Measurements from ENCODE around the gene HP. TPM values are rescaled to one million over a fixed set of nuclear protein-coding genes. Genes with fewer than 3 reads are reported as not detected.

HP gene
- polyA plus RNA-seq, 4 donors = 0.32 to 15.2 (median 3.0) TPM

DNA sequence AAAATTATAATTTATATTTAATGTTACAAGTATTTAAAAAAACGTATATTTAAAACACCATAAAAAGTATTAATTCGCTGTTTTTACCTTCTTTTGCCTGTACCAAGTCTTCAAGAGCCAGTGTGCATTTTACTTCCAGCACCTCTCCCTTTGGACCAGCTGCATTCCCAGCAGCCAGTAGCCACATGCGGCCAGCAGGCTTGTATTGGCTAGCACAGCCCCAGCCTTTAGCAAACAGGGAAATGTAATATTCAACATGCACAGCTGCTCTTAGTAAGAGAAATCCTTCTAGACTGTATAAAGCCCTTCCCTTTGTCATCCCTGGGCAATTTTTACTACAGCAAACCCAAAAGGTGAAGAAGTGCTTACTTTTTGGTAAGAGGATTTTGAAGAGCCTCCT, 39.2 kb upstream of the HP start:
- H3K4me3 ChIP-seq (ENCODE audit: low read depth in 1 of 3, low read length in 3 of 3) = no peak overlapping the region
- H3K9me3 ChIP-seq (ENCODE audit: control insufficient read depth in 2 of 2, insufficient read depth in 1 of 2, low read depth in 1 of 2, low read length in 1 of 2) = no peaks in the 10 kb centered on the region
- no peaks in the 10 kb centered on the region for H3K27me3 ChIP-seq (ENCODE audit: control insufficient read depth in 3 of 3, insufficient read depth in 3 of 3, low read length in 3 of 3)
- 81 to 96% (median 90%) methylated on average over 3 of the region's 3 CpGs for WGBS, 3 donors
- FAIRE-seq (no peak), DNase-seq (peak in 1 of 2 donors; percentile 20)
- peaks cover 0 to 5% (median 0%) of the 10 kb centered on the region in 3 donors for H3K4me1 ChIP-seq (ENCODE audit: control insufficient read depth in 3 of 3, insufficient read depth in 2 of 3, low read depth in 1 of 3, low read length in 2 of 3)
- H3K36me3 ChIP-seq (ENCODE audit: control insufficient read depth in 3 of 3, insufficient read depth in 2 of 3, low read depth in 1 of 3, low read length in 3 of 3) = peaks cover 0 to 50% (median 2%) of the 10 kb centered on the region in 3 donors
- H3K27ac ChIP-seq (ENCODE audit: low read depth in 1 of 3, low read length in 2 of 3) = no peak overlapping the region

DNA sequence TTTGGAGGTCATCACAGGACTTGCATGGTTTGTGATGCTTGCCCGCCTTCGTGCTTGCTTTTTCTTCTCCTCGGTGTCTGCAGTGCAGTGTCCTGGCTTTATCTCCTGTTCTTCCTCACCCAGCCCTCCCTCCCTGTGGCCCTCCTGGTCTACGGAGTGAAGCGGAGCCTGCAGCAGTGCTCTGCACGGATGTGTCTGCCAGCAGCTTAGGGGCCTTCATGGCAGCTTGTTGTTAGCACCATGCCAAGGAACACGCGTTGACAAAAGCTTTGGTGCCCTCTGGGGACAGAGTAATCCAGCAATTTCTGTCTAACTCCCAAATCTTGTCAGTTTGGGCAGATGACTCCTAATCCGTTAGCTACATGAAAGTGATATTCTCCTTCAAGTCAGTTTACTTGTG, 35.8 kb upstream of the HP start:
- no peak overlapping the region for H3K4me3 ChIP-seq (ENCODE audit: low read depth in 1 of 3, low read length in 3 of 3)

DNA sequence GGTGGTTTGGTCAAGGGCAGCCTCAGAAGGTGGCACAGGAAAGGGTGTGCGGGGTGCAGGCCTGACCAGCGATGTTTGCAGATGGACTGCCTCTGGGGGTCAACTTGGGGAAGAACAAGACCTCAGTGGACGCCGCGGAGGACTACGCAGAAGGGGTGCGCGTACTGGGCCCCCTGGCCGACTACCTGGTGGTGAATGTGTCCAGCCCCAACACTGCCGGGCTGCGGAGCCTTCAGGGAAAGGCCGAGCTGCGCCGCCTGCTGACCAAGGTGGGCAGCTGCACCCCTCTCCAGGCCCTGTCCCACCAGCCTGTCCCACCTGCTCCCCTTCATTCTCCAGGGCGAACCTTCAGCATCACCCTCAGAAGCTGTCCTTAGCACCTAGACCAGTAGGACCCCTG, 33.3 kb upstream of the HP start:
- FAIRE-seq (no peak), DNase-seq (no peak)
- WGBS, 3 donors = 88 to 93% (median 92%) methylated on average over 10 to 15 of the region's 15 CpGs

More for the DNA sequence above, 35.8 kb upstream of the HP start:
- peaks cover 0 to 69% (median 2%) of the 10 kb centered on the region in 3 donors for H3K36me3 ChIP-seq (ENCODE audit: control insufficient read depth in 3 of 3, insufficient read depth in 2 of 3, low read depth in 1 of 3, low read length in 3 of 3)
- no peak for FAIRE-seq
- 92 to 93% (median 93%) methylated on average over 9 of the region's 9 CpGs for WGBS, 3 donors
- no peaks in the 10 kb centered on the region for H3K27me3 ChIP-seq (ENCODE audit: control insufficient read depth in 3 of 3, insufficient read depth in 3 of 3, low read length in 3 of 3)
- H3K9me3 ChIP-seq (ENCODE audit: control insufficient read depth in 2 of 2, insufficient read depth in 1 of 2, low read depth in 1 of 2, low read length in 1 of 2) = no peaks in the 10 kb centered on the region
- H3K4me1 ChIP-seq (ENCODE audit: control insufficient read depth in 3 of 3, insufficient read depth in 2 of 3, low read depth in 1 of 3, low read length in 2 of 3) = peaks cover 0 to 5% (median 0%) of the 10 kb centered on the region in 3 donors
- no peak for DNase-seq
- H3K27ac ChIP-seq (ENCODE audit: low read depth in 1 of 3, low read length in 2 of 3) = no peak overlapping the region

DNA sequence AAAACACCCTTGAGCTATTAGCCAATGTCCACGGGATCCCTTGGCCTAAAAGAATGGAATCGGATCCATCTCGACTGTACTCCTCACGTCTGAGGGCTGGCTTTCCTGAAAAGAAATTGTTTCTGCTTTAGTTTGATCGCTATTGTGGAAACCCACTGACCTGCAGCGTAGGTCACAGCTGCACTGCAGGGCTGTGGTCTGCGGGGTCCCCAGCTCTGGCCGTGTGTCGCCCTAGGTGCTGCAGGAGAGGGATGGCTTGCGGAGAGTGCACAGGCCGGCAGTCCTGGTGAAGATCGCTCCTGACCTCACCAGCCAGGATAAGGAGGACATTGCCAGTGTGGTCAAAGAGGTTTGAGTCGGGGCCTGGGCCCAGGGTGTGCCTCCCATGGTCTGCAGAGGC, 32.2 kb upstream of the HP start:
- Histone ChIP-seq H3K27me3 (ENCODE audit: control insufficient read depth in 3 of 3, insufficient read depth in 3 of 3, low read length in 3 of 3) (no peaks in the 10 kb centered on the region), H3K9me3 (ENCODE audit: control insufficient read depth in 2 of 2, insufficient read depth in 1 of 2, low read depth in 1 of 2, low read length in 1 of 2) (no peaks in the 10 kb centered on the region), H3K4me3 (ENCODE audit: low read depth in 1 of 3, low read length in 3 of 3) (no peak overlapping the region), H3K36me3 (ENCODE audit: control insufficient read depth in 3 of 3, insufficient read depth in 2 of 3, low read depth in 1 of 3, low read length in 3 of 3) (peaks cover 2 to 61% (median 4%) of the 10 kb centered on the region in 3 donors), H3K27ac (ENCODE audit: low read depth in 1 of 3, low read length in 2 of 3) (no peak overlapping the region), H3K4me1 (ENCODE audit: control insufficient read depth in 3 of 3, insufficient read depth in 2 of 3, low read depth in 1 of 3, low read length in 2 of 3) (no peaks in the 10 kb centered on the region)
- no peak for FAIRE-seq
- no peak for DNase-seq
- WGBS, 3 donors = 94 to 96% (median 95%) methylated on average over 13 of the region's 13 CpGs

More for the DNA sequence above, 33.3 kb upstream of the HP start:
- no peaks in the 10 kb centered on the region for H3K9me3 ChIP-seq (ENCODE audit: control insufficient read depth in 2 of 2, insufficient read depth in 1 of 2, low read depth in 1 of 2, low read length in 1 of 2)
- no peak overlapping the region for H3K27ac ChIP-seq (ENCODE audit: low read depth in 1 of 3, low read length in 2 of 3)
- no peaks in the 10 kb centered on the region for H3K27me3 ChIP-seq (ENCODE audit: control insufficient read depth in 3 of 3, insufficient read depth in 3 of 3, low read length in 3 of 3)
- no peak overlapping the region for H3K4me3 ChIP-seq (ENCODE audit: low read depth in 1 of 3, low read length in 3 of 3)
- peaks cover 2 to 68% (median 4%) of the 10 kb centered on the region in 3 donors for H3K36me3 ChIP-seq (ENCODE audit: control insufficient read depth in 3 of 3, insufficient read depth in 2 of 3, low read depth in 1 of 3, low read length in 3 of 3)
- H3K4me1 ChIP-seq (ENCODE audit: control insufficient read depth in 3 of 3, insufficient read depth in 2 of 3, low read depth in 1 of 3, low read length in 2 of 3) = no peaks in the 10 kb centered on the region

DNA sequence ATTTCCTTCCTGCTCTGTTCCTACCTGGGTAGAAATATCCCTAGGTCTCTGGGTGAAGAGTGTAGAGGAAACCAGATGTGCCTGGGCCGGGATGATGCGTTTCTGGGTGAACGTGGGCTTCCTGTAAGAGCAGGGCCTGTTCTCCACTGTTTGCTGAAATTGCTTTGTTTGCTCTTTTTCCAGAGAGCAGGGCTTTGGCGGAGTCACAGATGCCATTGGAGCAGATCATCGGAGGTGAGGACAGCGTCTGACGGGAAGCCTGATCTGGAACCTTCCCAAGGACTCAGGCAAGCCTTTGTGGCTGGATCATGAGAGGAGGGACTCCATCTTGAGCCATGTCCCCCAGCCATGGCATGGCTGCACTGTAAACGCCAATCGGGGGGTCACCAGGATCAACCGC, 30.3 kb upstream of the HP start:
- WGBS, 3 donors = 90 to 93% (median 92%) methylated on average over 10 of the region's 10 CpGs

DNA sequence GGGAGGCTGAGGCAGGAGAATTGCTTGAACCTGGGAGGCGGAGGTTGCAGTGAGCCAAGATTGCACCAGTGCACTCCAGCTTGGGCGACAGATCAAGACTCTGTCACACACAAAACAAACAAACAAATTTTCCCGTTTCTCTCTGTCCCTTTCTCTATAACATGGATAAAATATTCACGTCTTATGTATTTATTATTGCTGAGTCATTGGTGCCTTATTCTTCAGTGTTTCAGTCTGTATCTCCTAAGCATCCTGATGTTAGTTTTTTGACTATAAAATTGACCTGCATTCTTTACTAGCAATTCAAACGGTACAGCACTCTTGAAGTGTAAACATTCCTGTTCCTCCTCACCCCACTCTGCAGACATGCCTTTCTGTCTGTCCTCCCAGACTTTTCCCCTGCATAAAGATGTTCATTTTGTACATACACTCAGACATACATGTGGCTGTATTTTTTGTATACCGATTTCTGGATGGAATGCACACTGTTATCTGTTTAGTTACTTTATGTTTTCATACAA, 29.4 kb upstream of the HP start:
- no peak overlapping the region for H3K4me3 ChIP-seq (ENCODE audit: low read depth in 1 of 3, low read length in 3 of 3)
- no peak for FAIRE-seq
- no peaks in the 10 kb centered on the region for H3K4me1 ChIP-seq (ENCODE audit: control insufficient read depth in 3 of 3, insufficient read depth in 2 of 3, low read depth in 1 of 3, low read length in 2 of 3)
- no peaks in the 10 kb centered on the region for H3K9me3 ChIP-seq (ENCODE audit: control insufficient read depth in 2 of 2, insufficient read depth in 1 of 2, low read depth in 1 of 2, low read length in 1 of 2)
- H3K36me3 ChIP-seq (ENCODE audit: control insufficient read depth in 3 of 3, insufficient read depth in 2 of 3, low read depth in 1 of 3, low read length in 3 of 3) = peaks cover 2 to 57% (median 4%) of the 10 kb centered on the region in 3 donors
- no peak for DNase-seq
- no peak overlapping the region for H3K27ac ChIP-seq (ENCODE audit: low read depth in 1 of 3, low read length in 2 of 3)
- no peaks in the 10 kb centered on the region for H3K27me3 ChIP-seq (ENCODE audit: control insufficient read depth in 3 of 3, insufficient read depth in 3 of 3, low read length in 3 of 3)
- WGBS, 3 donors = 70 to 77% (median 75%) methylated on average over 6 of the region's 6 CpGs

More for the DNA sequence above, 30.3 kb upstream of the HP start:
- H3K27ac ChIP-seq (ENCODE audit: low read depth in 1 of 3, low read length in 2 of 3) = no peak overlapping the region
- H3K36me3 ChIP-seq (ENCODE audit: control insufficient read depth in 3 of 3, insufficient read depth in 2 of 3, low read depth in 1 of 3, low read length in 3 of 3) = peaks cover 2 to 57% (median 4%) of the 10 kb centered on the region in 3 donors
- FAIRE-seq (no peak), DNase-seq (no peak)
- no peaks in the 10 kb centered on the region for H3K4me1 ChIP-seq (ENCODE audit: control insufficient read depth in 3 of 3, insufficient read depth in 2 of 3, low read depth in 1 of 3, low read length in 2 of 3)
- H3K27me3 ChIP-seq (ENCODE audit: control insufficient read depth in 3 of 3, insufficient read depth in 3 of 3, low read length in 3 of 3) = no peaks in the 10 kb centered on the region
- H3K4me3 ChIP-seq (ENCODE audit: low read depth in 1 of 3, low read length in 3 of 3) = no peak overlapping the region
- no peaks in the 10 kb centered on the region for H3K9me3 ChIP-seq (ENCODE audit: control insufficient read depth in 2 of 2, insufficient read depth in 1 of 2, low read depth in 1 of 2, low read length in 1 of 2)

DNA sequence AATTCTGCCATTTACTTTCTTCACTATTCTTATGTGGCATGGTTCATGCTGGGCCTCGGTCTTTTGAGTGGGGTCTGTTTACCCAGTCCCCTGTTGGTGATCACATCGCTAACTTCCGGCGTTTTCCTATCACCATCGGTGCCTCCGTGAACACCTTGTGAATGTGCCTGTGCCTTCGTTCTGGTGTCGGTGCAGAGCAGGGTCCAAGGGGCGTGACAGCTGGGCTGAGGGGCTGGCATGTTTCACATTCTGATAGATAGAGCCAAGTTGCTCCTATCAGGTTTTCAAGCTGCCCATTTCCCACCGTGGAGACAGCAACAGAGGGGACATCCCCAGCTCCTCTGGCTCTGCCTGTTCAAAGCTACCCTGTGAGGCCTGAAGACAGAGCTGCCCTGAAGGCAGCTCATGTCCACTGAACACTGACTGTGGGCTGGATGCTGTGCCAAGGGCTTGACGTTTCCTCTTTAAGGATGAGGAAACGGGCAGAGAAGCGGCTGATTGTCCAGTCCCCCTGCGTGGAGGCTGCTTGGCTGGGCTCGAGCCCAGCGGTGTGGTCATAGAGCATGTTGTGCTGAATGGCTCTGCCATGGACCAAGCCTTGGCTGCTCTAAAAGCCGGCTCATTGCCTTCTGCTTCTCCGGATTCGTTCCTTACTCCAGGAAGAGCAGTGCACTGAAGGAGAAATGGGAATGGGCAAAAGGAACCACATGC, 28.7 kb upstream of the HP start:
- DNase-seq = no peak
- Histone ChIP-seq H3K9me3 (ENCODE audit: control insufficient read depth in 2 of 2, insufficient read depth in 1 of 2, low read depth in 1 of 2, low read length in 1 of 2) (no peaks in the 10 kb centered on the region), H3K36me3 (ENCODE audit: control insufficient read depth in 3 of 3, insufficient read depth in 2 of 3, low read depth in 1 of 3, low read length in 3 of 3) (peaks cover 2 to 54% (median 4%) of the 10 kb centered on the region in 3 donors), H3K4me1 (ENCODE audit: control insufficient read depth in 3 of 3, insufficient read depth in 2 of 3, low read depth in 1 of 3, low read length in 2 of 3) (no peaks in the 10 kb centered on the region), H3K4me3 (ENCODE audit: low read depth in 1 of 3, low read length in 3 of 3) (no peak overlapping the region), H3K27ac (ENCODE audit: low read depth in 1 of 3, low read length in 2 of 3) (no peak overlapping the region), H3K27me3 (ENCODE audit: control insufficient read depth in 3 of 3, insufficient read depth in 3 of 3, low read length in 3 of 3) (no peaks in the 10 kb centered on the region)
- 88 to 92% (median 89%) methylated on average over 19 of the region's 19 CpGs for WGBS, 3 donors
- no peak for FAIRE-seq

DNA sequence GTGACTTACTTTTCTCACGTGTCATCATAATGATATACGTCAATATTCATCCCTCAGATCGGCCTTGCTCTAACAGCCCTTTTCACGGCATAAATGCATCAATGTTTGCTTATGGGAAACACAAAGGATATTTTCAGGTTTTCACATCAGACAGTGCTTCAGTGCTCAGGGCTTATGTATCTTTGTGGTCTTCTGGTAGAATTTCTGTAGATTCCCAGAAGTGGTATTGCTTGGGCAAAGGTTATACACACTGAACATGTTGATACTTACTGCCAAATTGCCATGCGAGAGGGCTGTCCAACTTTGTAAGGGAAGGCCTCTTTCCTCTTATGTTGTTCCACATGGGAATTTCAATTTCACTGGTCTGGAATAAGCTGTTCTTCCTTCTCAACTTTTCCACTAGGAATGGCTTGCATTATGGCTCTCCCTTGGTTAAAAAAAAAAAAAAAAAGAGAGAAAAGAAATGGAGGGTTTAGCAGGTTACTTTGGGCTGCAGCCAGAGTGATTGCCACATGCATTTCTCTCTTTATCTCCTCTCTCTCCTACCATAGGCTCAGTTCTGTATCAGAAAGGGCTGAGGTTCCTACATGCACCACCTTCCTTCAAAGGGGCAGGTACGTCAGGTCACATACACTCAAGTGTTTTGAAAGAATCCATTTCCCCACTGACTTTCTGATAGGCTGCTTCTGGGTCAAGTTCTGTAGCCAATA, 26.5 kb upstream of the HP start:
- Histone ChIP-seq H3K4me1 (ENCODE audit: control insufficient read depth in 3 of 3, insufficient read depth in 2 of 3, low read depth in 1 of 3, low read length in 2 of 3) (no peaks in the 10 kb centered on the region), H3K4me3 (ENCODE audit: low read depth in 1 of 3, low read length in 3 of 3) (no peak overlapping the region), H3K27ac (ENCODE audit: low read depth in 1 of 3, low read length in 2 of 3) (no peak overlapping the region), H3K9me3 (ENCODE audit: control insufficient read depth in 2 of 2, insufficient read depth in 1 of 2, low read depth in 1 of 2, low read length in 1 of 2) (no peaks in the 10 kb centered on the region), H3K36me3 (ENCODE audit: control insufficient read depth in 3 of 3, insufficient read depth in 2 of 3, low read depth in 1 of 3, low read length in 3 of 3) (peaks cover 2 to 32% (median 4%) of the 10 kb centered on the region in 3 donors), H3K27me3 (ENCODE audit: control insufficient read depth in 3 of 3, insufficient read depth in 3 of 3, low read length in 3 of 3) (no peaks in the 10 kb centered on the region)
- FAIRE-seq (no peak), DNase-seq (no peak)
- 89 to 94% (median 94%) methylated on average over 6 of the region's 6 CpGs for WGBS, 3 donors
